Measurements from ENCODE around the gene LIMS2. TPM values are rescaled to one million over a fixed set of nuclear protein-coding genes. Genes with fewer than 3 reads are reported as not detected.

The LIMS2 gene
- polyA plus RNA-seq, 2 of the 4 experiments (the other 2 are of a cell fraction), result 1.2 to 6.1 TPM

GRCh38 chr2:127642706-127643438 lies 32.5 kb downstream of the LIMS2 start:
- ChIA-PET CTCF (interaction anchor here (3.7 kb wide), 1 partner anchor 10 kb away, joined by 13 read pairs; no protein-coding TSS in a partner anchor), POLR2A (no interaction called here)
- Histone ChIP-seq H3K27ac (no peak overlapping the region), H3K4me3 (no peak overlapping the region), H3K4me2 (no peak overlapping the region), H3K9me3 (no peaks in the 10 kb centered on the region), H3K4me1 (peaks cover 19% of the 10 kb centered on the region)
- FAIRE-seq (no peak), DNase-seq (ENCODE audit: low read depth in 1 of 2, low spot score in 1 of 2) (no peak), ATAC-seq (no peak)
- no peak for TF ChIP-seq ZFP36 (IDR thresholded peaks at IDR 0.05; ENCODE audit: borderline replicate concordance, partially characterized antibody)
- TF ChIP-seq FOXS1 (CRISPR knock-in tag; IDR thresholded peaks at IDR 0.05), result no peak
- no peak for TF ChIP-seq CBX2 (IDR thresholded peaks at IDR 0.05; ENCODE audit: borderline replicate concordance, low read depth)
- no peak for TF ChIP-seq KDM1A (IDR thresholded peaks at IDR 0.05; ENCODE audit: low read depth)
- TF ChIP-seq POLR2A (IDR thresholded peaks at IDR 0.05; ENCODE audit: low read length), result no peak
- no peak for TF ChIP-seq USF2 (IDR thresholded peaks at IDR 0.05)
- no peak for TF ChIP-seq NFE2L2 (conservative IDR thresholded peaks at IDR 0.05; ENCODE audit: low read length)
- no peak for TF ChIP-seq REST (IDR thresholded peaks at IDR 0.05)
- no peak for TF ChIP-seq HOXB13 (CRISPR knock-in tag; IDR thresholded peaks at IDR 0.05; ENCODE audit: low read depth)
- no peak for TF ChIP-seq EP300 (IDR thresholded peaks at IDR 0.05)
- TF ChIP-seq POLR2AphosphoS2 (conservative IDR thresholded peaks at IDR 0.05; ENCODE audit: low read length), result no peak
- no peak for TF ChIP-seq NPAS2 (CRISPR knock-in tag; IDR thresholded peaks at IDR 0.05; ENCODE audit: borderline replicate concordance)
- no peak for TF ChIP-seq RAD21 (conservative IDR thresholded peaks at IDR 0.05 in 1 of 2, IDR thresholded peaks at IDR 0.05 in 1 of 2)
- no peak for TF ChIP-seq SMC3 (IDR thresholded peaks at IDR 0.05)
- no peak for TF ChIP-seq ZC3H11A (IDR thresholded peaks at IDR 0.05)
- no peak for TF ChIP-seq CTCF (IDR thresholded peaks at IDR 0.05)
- 63% methylated on average over 4 of the region's 17 CpGs for WGBS (ENCODE audit: missing lambda C conversion rate)

- ChIA-PET POLR2A (no interaction called here), CTCF (interaction anchor here (1.1 to 6.4 kb wide), 3 partner anchors 8 to 50 kb away, joined by 4 to 44 read pairs (median 13); no protein-coding TSS in a partner anchor)
- H3K9me3 ChIP-seq, result no peaks in the 10 kb centered on the region
- ATAC-seq (no peak), FAIRE-seq (no peak), DNase-seq (ENCODE audit: low read depth in 1 of 2, low spot score in 1 of 2) (no peak)
- 86% methylated on average over 11 of the region's 25 CpGs for WGBS (ENCODE audit: missing lambda C conversion rate)
- no peak overlapping the region for H3K4me2 ChIP-seq
- TF ChIP-seq CTCF (IDR thresholded peaks at IDR 0.05) (no peak), RNF2 (IDR thresholded peaks at IDR 0.05; ENCODE audit: borderline replicate concordance, low read depth) (no peak), ZSCAN20 (CRISPR knock-in tag; IDR thresholded peaks at IDR 0.05) (no peak), CBX2 (IDR thresholded peaks at IDR 0.05; ENCODE audit: borderline replicate concordance, low read depth) (no peak), RAD21 (conservative IDR thresholded peaks at IDR 0.05 in 1 of 2, IDR thresholded peaks at IDR 0.05 in 1 of 2) (no peak), KDM1A (IDR thresholded peaks at IDR 0.05; ENCODE audit: low read depth) (no peak), HOXB5 (CRISPR knock-in tag; IDR thresholded peaks at IDR 0.05) (no peak), JUNB (IDR thresholded peaks at IDR 0.05) (no peak), ATOH8 (CRISPR knock-in tag; IDR thresholded peaks at IDR 0.05; ENCODE audit: low read depth) (no peak)
- H3K27ac ChIP-seq, result no peak overlapping the region
- peaks cover 22% of the 10 kb centered on the region for H3K4me1 ChIP-seq
- H3K4me3 ChIP-seq, result no peak overlapping the region
Observed at GRCh38 chr2:127641846-127642507, 33.4 kb downstream of the LIMS2 start.
